Mucosa of descending colon (tissue), 3 donors: ENCODE data around the gene CBLIF. TPM values are rescaled to one million over a fixed set of nuclear protein-coding genes. Genes with fewer than 3 reads are reported as not detected.

Experiments used
- ATAC-seq: fragments of 200-7000 bp; cut with Tn5 transposase; one replicate; pipeline ENCODE4 v1.9.1; 2020; ENCODE audit warnings: mild to moderate bottlenecking, moderate library complexity
- DNase-seq, 3 donors: peaks; one replicate each; pipeline ENCODE4 v3.0.0-alpha.2; 2020
- H3K36me3 ChIP-seq: fragments of 200-600 bp; one replicate; pipeline ENCODE4 v1.8.0; 2021; ENCODE audit warnings: low read depth, mild to moderate bottlenecking
- H3K4me1 ChIP-seq: fragments of 200-600 bp; one replicate; pipeline ENCODE4 v1.8.0; 2021; ENCODE audit warnings: low read depth, mild to moderate bottlenecking
- H3K4me3 ChIP-seq: fragments of 200-600 bp; one replicate; pipeline ENCODE4 v1.8.0; 2021; ENCODE audit warnings: mild to moderate bottlenecking
- H3K9me3 ChIP-seq: fragments of 200-600 bp; one replicate; pipeline ENCODE4 v1.8.0; 2021; ENCODE audit warnings: mild to moderate bottlenecking
- intact Hi-C, 2 donors: fragments of 100-400 bp; cut with DNase I in 1 of 2; cut with micrococcal nuclease in 1 of 2; formaldehyde crosslinking; loops; one replicate each; pipeline versions ENCODE4 v1.11.0 to v1.11.1; 2022; cut with DNase I, micrococcal nuclease
- total RNA-seq, 3 donors: library from RNA; stranded (reverse); fragmentation: NEBNext Ultra II Directional in 2 of 3; extraction: Animal tissue kit (Norgen Biotek cat#: 25700) in 2 of 3; gene quantifications; one replicate each; pipeline versions ENCODE4 v1.2.1 to v1.2.4, GENCODE V29; 2021 to 2023
- TF ChIP-seq, protein P1 (sequence below): fragments of 200-600 bp; IDR thresholded peaks from one replicate; pipeline ENCODE4 v1.8.0; 2022; ENCODE audit warnings: antibody characterized with exemption, mild to moderate bottlenecking
- donor health status: DM: no; HTN: no; CAD: no; lungs with moderate emphysema.
- donor health status: DM: no; HTN: no; CAD: no.
- donor health status: DM: no; HTN: yes; CAD: no.

The CBLIF gene
- total RNA-seq, 3 donors from 2014 or later, result 0.49 to 0.63 TPM; not detected in 1

DNA sequence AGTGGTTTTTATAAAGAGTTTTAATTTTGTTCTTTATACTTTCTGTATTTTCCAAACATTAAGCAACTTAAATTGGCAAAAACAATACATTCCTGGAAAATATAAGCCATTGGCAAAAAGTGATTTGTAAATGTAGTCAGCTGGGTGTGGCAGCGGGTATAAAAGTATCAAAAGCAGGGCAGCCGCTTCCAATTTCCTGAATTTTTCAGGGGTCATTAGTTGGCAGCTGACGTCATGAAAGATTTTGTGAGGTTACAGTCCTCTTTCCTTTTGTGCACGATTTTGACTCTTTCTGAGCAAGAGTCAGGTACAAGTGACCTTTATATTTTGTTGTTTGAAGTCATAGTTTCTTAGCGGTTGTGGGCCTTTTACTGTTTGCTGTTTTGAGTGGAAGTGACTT lies 33.3 kb upstream of the CBLIF start, which contains the start of gene OOSP3:
TSS of gene OOSP3 (plus strand) at position 208 of the 400 bp plus-strand sequence. CDS start at position 235, 27 bp downstream.
- TF ChIP-seq, protein P1, sequence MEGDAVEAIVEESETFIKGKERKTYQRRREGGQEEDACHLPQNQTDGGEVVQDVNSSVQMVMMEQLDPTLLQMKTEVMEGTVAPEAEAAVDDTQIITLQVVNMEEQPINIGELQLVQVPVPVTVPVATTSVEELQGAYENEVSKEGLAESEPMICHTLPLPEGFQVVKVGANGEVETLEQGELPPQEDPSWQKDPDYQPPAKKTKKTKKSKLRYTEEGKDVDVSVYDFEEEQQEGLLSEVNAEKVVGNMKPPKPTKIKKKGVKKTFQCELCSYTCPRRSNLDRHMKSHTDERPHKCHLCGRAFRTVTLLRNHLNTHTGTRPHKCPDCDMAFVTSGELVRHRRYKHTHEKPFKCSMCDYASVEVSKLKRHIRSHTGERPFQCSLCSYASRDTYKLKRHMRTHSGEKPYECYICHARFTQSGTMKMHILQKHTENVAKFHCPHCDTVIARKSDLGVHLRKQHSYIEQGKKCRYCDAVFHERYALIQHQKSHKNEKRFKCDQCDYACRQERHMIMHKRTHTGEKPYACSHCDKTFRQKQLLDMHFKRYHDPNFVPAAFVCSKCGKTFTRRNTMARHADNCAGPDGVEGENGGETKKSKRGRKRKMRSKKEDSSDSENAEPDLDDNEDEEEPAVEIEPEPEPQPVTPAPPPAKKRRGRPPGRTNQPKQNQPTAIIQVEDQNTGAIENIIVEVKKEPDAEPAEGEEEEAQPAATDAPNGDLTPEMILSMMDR, result no peak
- intact Hi-C loops, result no loop called here

DNA sequence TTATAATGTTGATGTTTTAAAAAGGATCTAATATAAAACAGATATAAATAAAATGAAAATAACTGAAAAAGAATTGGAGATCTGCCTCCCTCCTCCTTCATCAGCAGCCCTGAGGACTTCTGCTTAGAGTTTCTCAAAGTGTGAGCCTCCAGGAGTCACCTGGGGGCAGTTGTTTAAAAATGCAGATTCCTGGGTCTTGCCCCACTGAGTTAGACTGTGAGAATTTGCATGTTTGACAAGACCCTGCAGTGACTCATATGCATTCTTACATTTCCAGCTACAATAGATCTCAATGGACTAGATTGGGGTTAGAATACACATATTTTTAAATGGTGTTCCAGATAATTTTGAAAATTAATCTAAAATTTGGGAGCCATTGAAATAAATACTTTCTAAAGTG lies 32.5 kb upstream of the CBLIF start:
- Histone ChIP-seq H3K9me3 (no peaks in the 10 kb centered on the region), H3K36me3 (no peaks in the 10 kb centered on the region), H3K4me1 (peaks cover 8% of the 10 kb centered on the region), H3K4me3 (no peak overlapping the region)
- DNase-seq (no peak), ATAC-seq (no peak)
- TF ChIP-seq, protein P1, result no peak
- intact Hi-C loops, result no loop called here

More for the DNA sequence above, 33.3 kb upstream of the CBLIF start, which contains the start of gene OOSP3:
- Histone ChIP-seq H3K4me1 (peaks cover 8% of the 10 kb centered on the region), H3K9me3 (no peaks in the 10 kb centered on the region), H3K4me3 (no peak within 1 kb of the TSS), H3K36me3 (no peaks in the 10 kb centered on the region)
- no peak for DNase-seq
- ATAC-seq, result no peak

DNA sequence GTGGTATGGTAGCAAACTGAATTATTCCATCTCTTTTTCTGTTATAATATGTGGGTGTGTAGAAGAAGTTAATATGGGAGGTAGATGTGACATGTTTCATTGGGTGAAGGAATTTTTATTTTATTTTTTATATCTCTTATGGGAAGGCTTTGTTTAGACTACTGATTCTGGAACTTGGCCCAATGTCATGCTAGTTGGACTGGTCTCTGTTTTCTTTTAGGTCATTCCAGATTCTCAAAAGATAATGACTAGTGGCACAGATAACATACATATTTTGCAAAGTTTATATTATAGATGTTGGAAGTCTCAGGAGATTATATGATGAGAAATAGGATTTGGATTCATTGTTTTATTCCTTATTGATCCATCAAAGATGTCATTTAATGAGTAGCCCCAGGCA lies 32.0 kb upstream of the CBLIF start:
- intact Hi-C loops, result no loop called here
- TF ChIP-seq, protein P1, result no peak
- Histone ChIP-seq H3K9me3 (no peaks in the 10 kb centered on the region), H3K4me3 (no peak overlapping the region), H3K4me1 (peaks cover 8% of the 10 kb centered on the region), H3K36me3 (no peaks in the 10 kb centered on the region)
- DNase-seq (no peak), ATAC-seq (no peak)

DNA sequence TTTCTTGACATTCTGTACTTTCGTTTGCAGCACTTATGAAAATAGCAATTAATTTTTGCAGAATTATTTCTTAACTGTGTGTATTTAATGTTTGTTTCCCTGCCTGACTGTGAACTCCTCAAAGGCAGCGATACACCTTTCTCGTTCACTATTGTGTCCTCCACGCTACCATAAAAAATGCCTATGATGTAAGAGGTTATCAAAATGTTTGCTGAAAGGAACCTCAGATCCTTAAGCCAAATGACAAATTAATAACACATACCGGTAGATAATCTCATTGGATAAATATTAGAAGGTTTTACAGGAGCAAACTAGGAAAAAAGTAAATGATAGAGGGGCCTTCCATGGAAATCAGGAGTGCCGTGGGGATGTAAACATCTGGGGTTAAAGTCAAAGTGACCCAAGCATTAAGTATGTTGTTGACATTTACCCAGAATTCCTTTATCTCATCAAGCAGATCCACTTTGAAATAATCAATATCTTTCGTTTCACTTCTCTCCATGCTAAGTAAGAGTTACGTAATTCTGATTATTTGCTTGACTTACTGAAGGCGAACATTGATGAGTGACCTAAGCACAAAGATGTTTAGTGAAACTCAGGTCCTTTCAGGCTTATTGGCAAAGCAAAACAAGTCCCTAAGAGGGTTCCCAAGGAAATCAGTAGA lies 30.7 kb upstream of the CBLIF start:
- H3K9me3 ChIP-seq, result no peaks in the 10 kb centered on the region
- ATAC-seq, result no peak
- peaks cover 8% of the 10 kb centered on the region for H3K4me1 ChIP-seq
- no peaks in the 10 kb centered on the region for H3K36me3 ChIP-seq
- intact Hi-C loops, result no loop called here
- DNase-seq, result no peak
- TF ChIP-seq, protein P1, result no peak
- no peak overlapping the region for H3K4me3 ChIP-seq

DNA sequence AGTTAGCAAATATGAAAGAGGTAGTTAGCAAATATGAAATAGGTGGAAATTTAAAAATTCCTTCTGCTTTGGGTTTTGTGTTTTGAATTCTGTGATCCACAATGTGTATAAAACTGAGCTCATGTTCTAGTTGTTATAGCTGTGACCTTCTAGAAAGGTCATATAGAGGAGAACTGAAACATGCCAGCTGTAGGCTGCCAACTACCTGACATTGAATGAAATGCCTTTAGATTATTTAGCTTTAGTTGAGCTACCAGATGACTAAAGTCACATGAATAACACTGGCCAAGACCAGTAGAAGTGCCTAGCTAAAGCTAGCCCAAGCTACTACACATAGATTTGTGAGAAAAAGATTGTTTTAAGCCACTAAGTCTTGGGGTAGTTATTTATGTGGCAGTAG lies 26.8 kb upstream of the CBLIF start:
- Histone ChIP-seq H3K4me1 (no peaks in the 10 kb centered on the region), H3K36me3 (no peaks in the 10 kb centered on the region), H3K9me3 (no peaks in the 10 kb centered on the region), H3K4me3 (no peak overlapping the region)
- intact Hi-C loops, result no loop called here
- DNase-seq, result no peak
- no peak for ATAC-seq
- TF ChIP-seq, protein P1, result no peak
